CD4-positive, alpha-beta memory T cell (primary cell): Measurements from ENCODE around the gene TAGLN. TPM values are rescaled to one million over a fixed set of nuclear protein-coding genes. Genes with fewer than 3 reads are reported as not detected.

Experiments used
- CTCF ChIA-PET: fragments of 350-600 bp; sonication (Branson Sonifier 250); formaldehyde crosslinking; loops from one replicate; lab custom pipeline; 2021; ENCODE audit warnings: inconsistent platforms; ENCODE audit not compliant: partially characterized antibody; lab: Charles Lee
- POLR2A ChIA-PET: fragments of 350-600 bp; sonication (Branson Sonifier 250); formaldehyde crosslinking; loops from one replicate; lab custom pipeline; 2021; ENCODE audit not compliant: partially characterized antibody; lab: Charles Lee
- DNase-seq, 5 donors: peaks; one replicate each; pipeline versions ENCODE4 v3.0.0 to v3.0.0-alpha.2; 2020 to 2022; ENCODE audit warnings: mixed read lengths in 1 of 5
- H3K27ac ChIP-seq: one replicate; pipeline ENCODE4 v1.7.0; 2013; ENCODE audit warnings: low read depth, low read length
- H3K27me3 ChIP-seq: 2 replicates; pipeline ENCODE4 v1.7.0; 2013; ENCODE audit warnings: mild to moderate bottlenecking, low read length, moderate library complexity; ENCODE audit not compliant: insufficient read depth
- H3K36me3 ChIP-seq: 2 replicates; pipeline ENCODE4 v1.7.0; 2013; ENCODE audit warnings: mild to moderate bottlenecking, low read length, moderate library complexity; ENCODE audit not compliant: insufficient read depth
- H3K4me1 ChIP-seq: 2 replicates; pipeline ENCODE4 v1.7.0; 2013; ENCODE audit warnings: mild to moderate bottlenecking, low read length, moderate library complexity; ENCODE audit not compliant: insufficient read depth
- H3K4me3 ChIP-seq, 2 donors: one replicate each; pipeline ENCODE4 v1.7.0; 2013; ENCODE audit warnings: low read length in 2 of 2, mild to moderate bottlenecking in 1 of 2
- H3K9me3 ChIP-seq, 2 donors: one replicate each; pipeline ENCODE4 v1.7.0; 2013; ENCODE audit warnings: low read length in 2 of 2, control low read depth in 1 of 2; ENCODE audit not compliant: control insufficient read depth in 1 of 2
- H3K27ac Mint-ChIP-seq, 7 donors: one replicate each; pipeline ENCODE4 v1.8.0; 2020 to 2021; ENCODE audit warnings: mixed read lengths in 7 of 7, mild to moderate bottlenecking in 6 of 7, inconsistent platforms in 3 of 7, moderate library complexity in 3 of 7
- H3K27me3 Mint-ChIP-seq, 2 donors: one replicate each; pipeline ENCODE4 v1.8.0; 2020 to 2021; ENCODE audit warnings: mixed read lengths in 2 of 2
- H3K36me3 Mint-ChIP-seq, 2 donors: one replicate each; pipeline ENCODE4 v1.8.0; 2020 to 2021; ENCODE audit warnings: mixed read lengths in 2 of 2, inconsistent platforms in 1 of 2, mild to moderate bottlenecking in 1 of 2
- H3K4me1 Mint-ChIP-seq, 4 donors: one replicate each; pipeline ENCODE4 v1.8.0; 2020 to 2021; ENCODE audit warnings: mixed read lengths in 4 of 4, mild to moderate bottlenecking in 1 of 4
- H3K4me3 Mint-ChIP-seq, 8 donors: one replicate each; pipeline ENCODE4 v1.8.0; 2020 to 2021; ENCODE audit warnings: mixed read lengths in 8 of 8, mild to moderate bottlenecking in 7 of 8, moderate library complexity in 6 of 8, inconsistent platforms in 3 of 8
- H3K9me3 Mint-ChIP-seq, 8 donors: one replicate each; pipeline ENCODE4 v1.8.0; 2020 to 2021; ENCODE audit warnings: mixed read lengths in 8 of 8, mild to moderate bottlenecking in 5 of 8, inconsistent platforms in 3 of 8, moderate library complexity in 1 of 8
- intact Hi-C: fragments of 100-400 bp; cut with micrococcal nuclease; formaldehyde crosslinking; loops from one replicate; pipeline ENCODE4 v1.15.1; 2023
- polyA plus RNA-seq, 2 donors: library from polyadenylated mRNA; unstranded; fragments of 300-500 nt; fragmentation: Illumina TruSeq; gene quantifications; one replicate each; pipeline ENCODE4 v1.2.3, GENCODE V29; 2021
- total RNA-seq, 2 experiments: library from RNA; stranded (reverse); gene quantifications; one replicate each; pipeline ENCODE4 v1.2.3, GENCODE V29; 2021

Gene TAGLN
- total and polyA plus RNA-seq, 4 experiments from 2014 or later: 0.15 to 19.7 (median 9.0) TPM

DNA sequence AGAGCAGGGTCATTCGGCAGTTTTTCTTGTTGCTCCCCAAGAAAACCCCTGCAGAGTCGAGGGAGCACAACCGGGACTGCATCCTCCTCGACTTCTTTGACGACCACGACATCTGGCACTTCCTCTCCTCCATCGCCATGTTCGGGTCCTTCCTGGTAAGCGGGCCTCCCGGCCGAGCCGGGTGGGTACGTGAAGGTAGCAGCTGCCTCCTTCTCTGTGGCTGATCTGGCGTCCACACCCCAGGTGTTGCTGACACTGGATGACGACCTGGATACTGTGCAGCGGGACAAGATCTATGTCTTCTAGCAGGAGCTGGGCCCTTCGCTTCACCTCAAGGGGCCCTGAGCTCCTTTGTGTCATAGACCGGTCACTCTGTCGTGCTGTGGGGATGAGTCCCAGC, 3.4 kb upstream of the TAGLN start:
- Histone ChIP-seq H3K27ac (no peak overlapping the region), H3K9me3 (no peaks in the 10 kb centered on the region), H3K4me3 (no peak overlapping the region), H3K4me1 (no peaks in the 10 kb centered on the region), H3K27me3 (no peaks in the 10 kb centered on the region), H3K36me3 (no peaks in the 10 kb centered on the region)
- H3K4me1 Mint-ChIP-seq: peaks cover 0 to 22% (median 7%) of the 10 kb centered on the region in 4 donors
- intact Hi-C loops: no loop called here
- ChIA-PET POLR2A (interaction anchor here (1.0 to 3.2 kb wide), 2 partner anchors 17 to 34 kb away, joined by 3 to 17 read pairs; partner anchors contain the start of gene SIDT2), CTCF (interaction anchor here (1.0 to 1.8 kb wide), 3 partner anchors 17 to 642 kb away, joined by 4 to 5 read pairs (median 5); partner anchors contain the start of gene SIDT2)
- H3K27me3 Mint-ChIP-seq: no peaks in the 10 kb centered on the region
- peaks cover 0 to 17% of the 10 kb centered on the region in 2 donors for H3K36me3 Mint-ChIP-seq
- DNase-seq: no peak
- H3K9me3 Mint-ChIP-seq: no peaks in the 10 kb centered on the region
- no peak overlapping the region for H3K4me3 Mint-ChIP-seq
- peak overlapping the region; percentile 30 to 82 (median 64) for H3K27ac Mint-ChIP-seq

DNA sequence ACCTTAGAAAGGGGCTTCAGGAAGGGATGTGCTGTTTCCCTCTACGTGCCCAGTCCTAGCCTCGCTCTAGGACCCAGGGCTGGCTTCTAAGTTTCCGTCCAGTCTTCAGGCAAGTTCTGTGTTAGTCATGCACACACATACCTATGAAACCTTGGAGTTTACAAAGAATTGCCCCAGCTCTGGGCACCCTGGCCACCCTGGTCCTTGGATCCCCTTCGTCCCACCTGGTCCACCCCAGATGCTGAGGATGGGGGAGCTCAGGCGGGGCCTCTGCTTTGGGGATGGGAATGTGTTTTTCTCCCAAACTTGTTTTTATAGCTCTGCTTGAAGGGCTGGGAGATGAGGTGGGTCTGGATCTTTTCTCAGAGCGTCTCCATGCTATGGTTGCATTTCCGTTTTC, 2.2 kb upstream of the TAGLN start:
- Mint-ChIP-seq H3K4me1 (peaks cover 0 to 19% (median 6%) of the 10 kb centered on the region in 4 donors), H3K27me3 (no peaks in the 10 kb centered on the region), H3K27ac (peak overlapping the region in 3 of 7 donors; percentile 4 to 42 (median 8)), H3K4me3 (no peak overlapping the region), H3K36me3 (peaks cover 0 to 13% of the 10 kb centered on the region in 2 donors), H3K9me3 (no peaks in the 10 kb centered on the region)
- no peak overlapping the region for H3K4me3 ChIP-seq
- no peaks in the 10 kb centered on the region for H3K27me3 ChIP-seq
- CTCF ChIA-PET: no interaction called here
- H3K4me1 ChIP-seq: no peaks in the 10 kb centered on the region
- H3K9me3 ChIP-seq: no peaks in the 10 kb centered on the region
- POLR2A ChIA-PET: interaction anchor here (1.0 to 3.3 kb wide), 2 partner anchors 17 to 33 kb away, joined by 3 to 15 read pairs; partner anchors contain the start of gene SIDT2
- H3K36me3 ChIP-seq: no peaks in the 10 kb centered on the region
- intact Hi-C loops: no loop called here
- H3K27ac ChIP-seq: no peak overlapping the region
- no peak for DNase-seq

DNA sequence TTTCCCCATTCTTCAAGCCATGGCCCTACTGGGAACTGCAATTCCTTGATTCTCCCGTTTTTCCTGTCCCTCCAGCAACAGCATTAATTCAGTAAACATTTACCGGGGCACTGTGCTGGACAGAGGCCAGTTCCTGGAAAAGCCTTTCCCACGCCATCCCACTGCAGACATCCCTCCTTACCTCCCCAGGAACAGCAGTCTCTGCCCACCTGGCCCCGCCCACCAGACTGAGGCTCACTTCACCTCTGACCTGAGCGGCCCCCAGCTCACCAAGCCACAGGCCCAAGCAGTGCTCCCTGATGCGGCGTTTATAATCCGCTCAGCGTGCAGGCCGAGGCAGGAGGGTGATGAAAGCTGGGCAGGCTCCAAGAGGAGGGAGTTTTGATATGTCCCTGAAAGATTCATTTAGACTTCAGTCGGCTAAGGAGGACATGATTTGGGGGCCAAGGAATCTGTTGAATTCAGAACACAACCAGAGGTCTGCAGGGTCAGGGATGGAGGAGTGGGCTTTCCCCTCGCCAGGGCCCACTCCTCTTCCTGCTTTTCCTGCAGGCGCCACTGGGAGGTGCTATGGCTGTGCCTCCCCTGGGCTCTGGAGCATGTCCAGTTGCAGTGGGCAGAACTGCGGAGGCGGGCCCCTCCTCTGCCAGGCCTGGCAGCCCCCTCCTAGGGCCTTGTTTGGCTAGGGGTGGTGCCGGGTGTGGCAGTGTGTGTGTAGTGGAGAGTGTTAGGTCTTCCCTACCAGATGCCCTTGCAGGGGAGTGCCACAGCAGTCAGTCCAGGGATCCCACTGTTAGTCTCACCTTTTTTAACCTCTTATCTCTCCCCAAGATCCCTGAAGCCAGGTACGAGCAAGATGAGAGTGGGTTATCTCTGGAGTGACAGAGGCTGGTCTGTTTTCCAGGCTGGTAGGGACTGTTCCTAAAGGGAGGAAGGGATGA, 1.4 kb upstream of the TAGLN start:
- H3K27ac Mint-ChIP-seq: peak overlapping the region in 4 of 7 donors; percentile 5 to 76 (median 42)
- Histone ChIP-seq H3K27me3 (no peaks in the 10 kb centered on the region), H3K4me1 (no peaks in the 10 kb centered on the region), H3K4me3 (no peak overlapping the region), H3K36me3 (no peaks in the 10 kb centered on the region), H3K9me3 (no peaks in the 10 kb centered on the region), H3K27ac (no peak overlapping the region)
- peaks cover 0 to 15% of the 10 kb centered on the region in 2 donors for H3K36me3 Mint-ChIP-seq
- H3K4me1 Mint-ChIP-seq: peaks cover 0 to 14% (median 6%) of the 10 kb centered on the region in 4 donors
- no peaks in the 10 kb centered on the region for H3K9me3 Mint-ChIP-seq
- intact Hi-C loops: no loop called here
- H3K27me3 Mint-ChIP-seq: no peaks in the 10 kb centered on the region
- DNase-seq: no peak
- H3K4me3 Mint-ChIP-seq: no peak overlapping the region
- ChIA-PET CTCF (interaction anchor here (0.9 kb wide), 1 partner anchor 17 kb away, joined by 3 read pairs; no protein-coding TSS in a partner anchor), POLR2A (interaction anchor here (3.3 kb wide), 1 partner anchor 18 kb away, joined by 15 read pairs; the partner anchor contains the start of gene SIDT2)

DNA sequence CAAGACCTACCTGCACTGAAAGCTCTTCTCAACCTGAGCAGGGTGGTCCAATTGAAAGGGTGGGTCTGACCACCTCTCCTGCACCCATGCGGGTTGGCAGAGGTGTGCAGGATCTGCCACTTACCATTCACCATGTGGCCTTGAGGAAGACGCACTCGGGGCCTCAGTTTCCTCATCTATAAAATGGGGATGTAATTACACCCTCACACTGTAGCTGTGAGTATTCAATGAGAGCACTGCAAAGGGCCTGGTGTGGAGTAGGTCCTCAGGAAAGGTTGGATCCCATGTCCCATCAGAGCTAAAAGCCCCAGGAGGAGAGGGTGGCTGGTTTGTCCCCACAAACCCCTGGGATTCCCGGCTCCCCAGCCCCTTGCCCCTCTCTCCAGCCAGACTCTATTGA, 557 bp upstream of the TAGLN start:
- Mint-ChIP-seq H3K4me1 (peaks cover 0 to 11% (median 5%) of the 10 kb centered on the region in 4 donors), H3K27me3 (no peaks in the 10 kb centered on the region), H3K27ac (peak overlapping the region in 2 of 7 donors; percentile 42 to 46), H3K36me3 (peaks cover 5 to 22% of the 10 kb centered on the region in 2 donors), H3K4me3 (peak overlapping the region in 1 of 8 donors; percentile 31), H3K9me3 (no peaks in the 10 kb centered on the region)
- DNase-seq: no peak
- CTCF ChIA-PET: no interaction called here
- Histone ChIP-seq H3K27me3 (no peaks in the 10 kb centered on the region), H3K27ac (no peak overlapping the region), H3K36me3 (peaks cover under 1% of the 10 kb centered on the region), H3K4me3 (no peak overlapping the region), H3K4me1 (no peaks in the 10 kb centered on the region), H3K9me3 (no peaks in the 10 kb centered on the region)
- intact Hi-C loops: no loop called here
- POLR2A ChIA-PET: interaction anchor here (3.3 kb wide), 1 partner anchor 19 kb away, joined by 15 read pairs; the partner anchor contains the start of gene SIDT2

DNA sequence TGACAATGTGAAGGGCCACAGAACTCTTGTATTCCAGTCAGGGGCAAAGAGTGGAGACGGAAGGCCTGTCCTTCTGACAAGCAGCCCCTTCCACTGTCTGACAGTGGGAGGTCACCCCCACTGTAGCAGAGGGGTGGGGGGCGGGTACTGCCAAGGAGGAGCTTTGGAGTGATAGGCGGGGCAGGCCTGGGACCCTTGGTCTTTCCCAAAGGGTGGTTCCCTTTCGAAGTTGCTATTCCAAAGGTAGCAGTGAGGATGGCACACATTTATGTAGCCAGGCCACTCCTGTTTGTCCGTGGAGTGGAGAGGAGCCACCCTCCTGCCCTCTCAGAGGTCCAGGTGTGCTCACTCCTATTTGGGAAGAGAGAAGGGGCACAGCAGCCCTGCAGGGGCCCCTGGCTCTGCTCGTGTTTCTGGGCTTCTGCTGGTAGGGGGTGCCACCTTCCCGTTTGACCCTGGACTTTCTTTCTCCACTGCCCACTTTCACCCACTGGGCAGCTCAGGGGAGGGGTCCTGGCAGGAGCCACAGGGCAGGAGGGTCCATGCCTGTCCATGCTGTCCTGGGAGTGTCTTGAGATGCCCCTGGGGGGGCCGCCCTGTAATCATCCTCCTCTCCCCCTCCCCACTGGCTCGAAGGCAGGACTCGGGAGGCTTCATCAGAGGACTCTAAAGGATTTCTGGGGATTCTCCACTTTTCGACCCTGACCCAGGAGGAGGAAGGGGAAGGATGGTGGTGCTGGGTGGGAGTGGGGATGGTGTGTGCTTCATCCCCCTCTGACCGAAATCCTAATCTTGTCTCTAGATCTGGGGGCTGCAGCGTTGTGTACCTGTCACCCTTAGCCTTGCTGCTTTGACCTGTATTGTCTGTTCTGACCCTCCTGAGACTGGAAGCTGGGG, 994 bp downstream of the TAGLN start:
- H3K9me3 ChIP-seq: no peaks in the 10 kb centered on the region
- H3K4me1 Mint-ChIP-seq: peaks cover 1 to 9% (median 5%) of the 10 kb centered on the region in 4 donors
- H3K9me3 Mint-ChIP-seq: no peaks in the 10 kb centered on the region
- peaks cover 16 to 34% of the 10 kb centered on the region in 2 donors for H3K36me3 Mint-ChIP-seq
- no peak overlapping the region for H3K4me3 ChIP-seq
- H3K27ac Mint-ChIP-seq: peak overlapping the region in 4 of 7 donors; percentile 12 to 75 (median 39)
- ChIA-PET POLR2A (interaction anchor here (3.3 kb wide), 1 partner anchor 21 kb away, joined by 15 read pairs; the partner anchor contains the start of gene SIDT2), CTCF (no interaction called here)
- no peak for DNase-seq
- H3K27me3 Mint-ChIP-seq: no peaks in the 10 kb centered on the region
- H3K4me3 Mint-ChIP-seq: peak overlapping the region in 1 of 8 donors; percentile 36
- H3K27me3 ChIP-seq: no peaks in the 10 kb centered on the region
- intact Hi-C loops: no loop called here
- no peaks in the 10 kb centered on the region for H3K4me1 ChIP-seq
- H3K36me3 ChIP-seq: peaks cover 14% of the 10 kb centered on the region
- H3K27ac ChIP-seq: no peak overlapping the region

DNA sequence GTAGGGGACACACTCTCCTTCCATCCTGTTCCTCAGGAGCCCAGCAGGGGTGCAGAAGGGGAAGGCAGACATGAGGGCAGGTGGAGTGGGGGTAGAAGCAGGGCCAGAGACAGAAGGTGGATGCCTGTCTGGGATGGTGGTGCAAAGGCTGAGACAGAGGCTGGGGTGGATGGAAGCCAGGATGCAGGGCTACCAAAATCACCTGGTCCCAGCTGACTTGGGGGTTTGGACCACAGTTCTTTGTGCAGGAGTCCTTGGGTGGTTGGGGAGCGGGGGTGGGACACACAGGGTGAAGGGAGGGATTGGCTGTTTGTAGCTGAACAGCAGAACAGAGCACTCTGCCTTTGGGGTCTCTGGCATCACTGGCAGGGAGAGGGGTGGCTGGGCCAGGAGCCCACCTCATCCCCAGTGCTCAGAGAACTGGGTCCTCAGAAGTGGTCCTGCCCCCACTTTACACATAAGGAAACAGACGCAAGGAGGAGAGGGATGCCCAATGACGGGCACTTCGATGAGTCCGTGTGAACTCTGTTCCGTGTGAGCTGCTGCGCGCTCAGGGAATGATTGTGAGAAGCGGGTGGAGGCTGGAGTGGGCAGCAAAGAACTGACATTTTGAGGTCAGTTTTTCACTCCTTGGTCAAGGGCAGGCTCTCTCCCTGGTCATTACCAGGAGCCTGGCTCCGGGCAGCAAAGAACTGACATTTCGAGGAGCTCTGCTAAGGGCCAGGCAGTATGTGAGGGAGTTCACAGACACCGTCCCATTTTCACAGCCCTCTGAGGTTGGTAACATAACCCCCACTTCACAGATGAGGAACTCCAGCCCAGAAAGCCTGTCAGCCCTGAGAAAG, 1.9 kb downstream of the TAGLN start:
- POLR2A ChIA-PET: interaction anchor here (0.5 kb wide), 1 partner anchor 54 kb away, joined by 3 read pairs; no protein-coding TSS in a partner anchor
- Histone ChIP-seq H3K4me3 (no peak overlapping the region), H3K27ac (no peak overlapping the region), H3K36me3 (peaks cover 18% of the 10 kb centered on the region), H3K4me1 (no peaks in the 10 kb centered on the region), H3K27me3 (no peaks in the 10 kb centered on the region), H3K9me3 (no peaks in the 10 kb centered on the region)
- Mint-ChIP-seq H3K27me3 (no peaks in the 10 kb centered on the region), H3K36me3 (peaks cover 20 to 41% of the 10 kb centered on the region in 2 donors), H3K27ac (peak overlapping the region in 4 of 7 donors; percentile 17 to 75 (median 42)), H3K4me3 (no peak overlapping the region), H3K9me3 (no peaks in the 10 kb centered on the region), H3K4me1 (peaks cover 0 to 8% (median 1%) of the 10 kb centered on the region in 4 donors)
- CTCF ChIA-PET: no interaction called here
- no peak for DNase-seq
- intact Hi-C loops: no loop called here
